GM12864 (cell line): ENCODE results near the gene TMEM145.
A peak's percentile ranks its signal among the peaks of the same experiment; 100 is the strongest.

ENCODE experiments used
- DNase-seq: peaks from one replicate; pipeline ENCODE4 v3.0.0-alpha.2; 2011; ENCODE audit warnings: low read depth
- H3K4me3 ChIP-seq: 2 replicates; pipeline ENCODE4 v1.5.1; 2011; ENCODE audit warnings: mild to moderate bottlenecking, low read depth, low read length, control low read depth
- CTCF ChIP-seq: IDR thresholded peaks from 2 replicates; pipeline ENCODE4 v1.5.1; 2011; ENCODE audit warnings: low read depth, mild to moderate bottlenecking, moderate library complexity, low read length, control low read depth, inconsistent platforms; ENCODE audit errors: missing control alignments

TMEM145 gene

GRCh38 chr19:42278452-42279154 is 34.5 kb upstream of the TMEM145 start:
- DNase-seq: no peak
- TF ChIP-seq CTCF: no peak
- no peak overlapping the region for H3K4me3 ChIP-seq

DNA sequence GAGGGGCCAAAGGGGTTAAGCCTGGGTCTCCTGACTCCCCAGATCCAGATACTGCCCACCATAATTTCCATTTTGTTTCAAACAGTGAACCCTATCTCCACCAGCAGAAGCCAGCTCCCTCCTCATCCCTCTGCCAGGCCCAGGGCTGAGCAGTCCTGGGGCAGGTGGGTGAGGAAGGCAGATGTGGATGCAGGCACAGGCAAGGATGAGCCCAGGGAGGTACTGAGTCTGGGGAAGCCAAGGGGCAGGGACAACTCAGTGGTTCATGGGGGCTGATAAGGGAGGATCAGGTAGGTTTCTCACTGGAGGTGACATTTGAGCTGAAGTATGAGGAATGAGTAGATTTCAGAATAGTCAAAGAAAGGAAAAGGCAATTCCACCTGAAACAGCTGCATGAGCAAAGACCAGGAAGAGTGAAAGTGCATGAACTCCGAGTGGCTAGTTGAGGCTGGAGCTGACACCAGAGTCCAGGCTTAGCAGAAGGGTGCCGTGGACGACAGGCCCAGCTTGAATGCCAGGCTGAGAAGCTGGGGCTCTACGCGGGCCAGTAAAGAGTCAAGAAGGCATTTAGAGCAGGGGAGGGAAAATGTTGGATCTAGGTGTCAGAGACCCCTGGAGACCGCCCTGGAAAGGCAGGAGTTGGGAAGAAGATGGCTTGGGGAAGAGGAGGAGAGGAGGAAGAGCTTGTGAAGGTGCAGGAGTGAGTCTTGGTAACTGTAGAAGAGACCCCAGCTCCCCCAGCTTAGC is 33.8 kb upstream of the TMEM145 start:
- peak overlapping the region; percentile 59 for H3K4me3 ChIP-seq
- no peak for DNase-seq
- no peak for TF ChIP-seq CTCF

DNA sequence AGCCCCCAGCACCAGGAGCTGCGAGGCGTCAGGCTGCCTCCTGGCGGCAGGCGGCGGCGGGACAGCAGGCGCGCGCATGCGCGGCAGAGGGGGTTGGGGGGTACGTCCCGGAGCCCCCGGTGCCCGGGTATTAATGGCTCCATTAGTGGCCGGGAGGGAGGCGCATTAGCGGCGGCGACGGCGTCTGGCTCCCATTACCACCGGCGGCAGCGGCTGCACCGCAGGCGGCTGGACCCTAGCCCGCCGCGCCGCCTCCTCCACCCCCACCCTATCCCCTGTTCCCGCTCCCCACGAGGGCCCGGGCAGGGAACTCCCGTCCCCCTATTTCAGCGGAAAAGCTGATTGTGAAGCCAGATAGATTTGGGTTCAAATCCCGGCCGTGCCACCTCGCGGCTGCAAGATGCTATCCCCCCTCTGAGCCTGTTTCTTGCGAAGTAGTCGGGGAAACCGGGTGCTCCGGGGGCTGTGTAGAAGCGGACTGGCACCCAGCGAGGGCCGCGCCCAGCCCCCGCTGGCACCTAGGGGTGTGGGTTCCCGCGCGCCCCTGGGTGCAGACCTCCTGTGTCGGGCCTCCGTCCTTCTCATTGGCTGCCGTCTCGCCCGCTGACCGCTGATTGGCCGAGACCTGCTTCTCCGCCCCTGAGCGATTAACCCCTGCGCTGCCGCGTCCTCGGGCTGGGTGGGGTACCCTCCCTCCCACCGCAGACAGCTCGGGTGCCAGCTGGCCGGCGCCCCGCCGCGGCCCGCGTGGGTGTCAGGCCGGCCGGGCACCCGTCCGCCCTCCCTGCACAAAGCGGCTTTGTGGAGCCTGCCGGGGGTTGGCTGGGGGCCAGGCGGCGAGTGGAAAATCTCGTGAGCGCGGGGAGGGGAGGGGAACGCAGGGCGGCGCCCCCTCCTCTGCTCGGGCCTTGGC is 33.0 kb upstream of the TMEM145 start:
- DNase-seq: no peak
- TF ChIP-seq CTCF: peak; percentile 97
- H3K4me3 ChIP-seq: peak overlapping the region; percentile 59

GRCh38 chr19:42280815-42281145 is 32.3 kb upstream of the TMEM145 start:
- no peak for DNase-seq
- peak overlapping the region; percentile 59 for H3K4me3 ChIP-seq
- no peak for TF ChIP-seq CTCF

DNA sequence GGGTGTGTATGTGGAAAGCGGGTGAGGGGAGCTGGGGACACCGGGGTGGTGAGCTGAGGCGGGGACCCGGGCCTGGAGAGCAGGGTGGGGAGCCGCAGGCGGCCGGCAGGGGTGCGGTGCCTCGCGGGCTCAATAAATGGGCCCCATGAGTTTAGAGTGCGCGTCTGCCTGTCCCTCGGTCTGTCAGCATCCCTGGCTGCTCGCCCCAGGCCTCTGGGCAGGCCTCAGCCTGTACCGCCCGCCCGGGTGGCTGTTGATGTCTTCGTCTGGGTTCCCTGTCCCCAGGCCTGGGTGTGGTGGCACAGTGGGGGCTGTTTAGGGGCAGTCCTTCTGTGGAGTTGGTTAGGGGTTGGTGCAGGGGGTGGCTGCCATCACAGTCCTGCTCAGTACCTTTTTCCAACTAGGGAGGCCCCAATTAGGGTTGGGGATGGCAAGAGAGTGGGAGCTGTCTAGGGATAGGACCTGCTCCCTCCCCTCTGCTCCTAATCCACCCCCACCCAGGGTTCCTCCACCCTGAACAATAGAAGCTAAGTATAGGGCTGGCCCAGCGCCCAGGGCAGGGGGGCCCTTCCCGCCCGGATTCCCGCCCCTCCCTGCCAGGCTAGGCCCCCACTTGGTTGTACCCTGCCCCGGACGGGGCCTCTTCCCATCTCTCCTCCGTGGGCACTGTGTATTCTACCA is 31.8 kb upstream of the TMEM145 start:
- peak overlapping the region; percentile 59 for H3K4me3 ChIP-seq
- no peak for DNase-seq
- TF ChIP-seq CTCF: peak; percentile 17
